Measurements from ENCODE around the gene C2CD2L.
"Not testable (repeated sequence)": the region's sequence is repeated elsewhere in the genome, so short reads cannot be mapped to it uniquely, and the experiment has no call there.

Gene C2CD2L

DNA sequence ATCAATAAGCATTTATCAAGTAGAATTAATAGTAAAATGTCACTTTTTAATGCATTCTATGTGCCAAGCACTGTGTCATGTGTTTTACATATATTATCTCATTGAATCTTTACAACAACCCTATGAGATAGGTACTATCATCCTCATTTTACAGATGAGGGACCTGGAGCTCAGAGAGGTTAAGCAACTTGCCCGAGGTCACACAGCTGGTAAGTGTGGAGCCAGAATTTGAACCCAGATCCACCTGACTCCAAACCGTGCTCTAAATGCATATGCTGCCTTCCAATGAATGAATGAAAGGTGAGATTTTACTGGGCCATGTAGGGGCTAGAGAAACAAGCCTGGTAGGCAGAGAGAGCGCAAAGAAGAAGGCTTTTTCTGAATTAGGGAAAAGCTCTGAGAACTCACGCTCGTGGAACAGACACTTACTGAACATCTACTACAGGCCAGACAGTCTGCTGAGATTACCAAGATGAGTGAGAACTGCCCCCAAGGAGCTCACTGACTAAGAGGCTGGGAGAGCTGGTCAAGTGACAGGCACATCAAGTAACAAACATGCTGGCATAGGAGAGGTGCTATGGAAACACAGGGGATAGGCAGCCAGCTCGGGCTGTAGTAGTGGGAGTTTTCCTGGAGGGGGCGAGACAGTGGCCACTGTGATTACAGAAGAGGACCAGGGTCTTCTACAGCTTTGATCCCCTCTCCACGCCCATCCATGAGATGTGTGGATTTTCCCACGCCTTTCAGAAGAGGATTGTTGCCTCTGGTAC is 46.1 kb downstream of the C2CD2L start:
- DNase-seq: no peak

DNA sequence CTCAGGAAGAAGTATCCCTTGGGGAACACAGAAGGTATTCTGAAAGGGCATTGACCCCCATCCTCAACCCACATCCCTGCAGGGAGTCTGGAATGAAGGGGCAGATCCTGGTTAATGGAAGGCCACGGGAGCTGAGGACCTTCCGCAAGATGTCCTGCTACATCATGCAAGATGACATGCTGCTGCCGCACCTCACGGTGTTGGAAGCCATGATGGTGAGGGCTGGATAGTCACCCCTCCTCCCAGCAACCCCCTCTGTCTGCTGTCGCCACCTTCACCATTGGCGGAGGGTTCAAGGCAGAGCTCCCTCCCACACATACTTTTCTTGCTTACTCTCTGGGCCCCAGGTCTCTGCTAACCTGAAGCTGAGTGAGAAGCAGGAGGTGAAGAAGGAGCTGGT is 47.0 kb downstream of the C2CD2L start:
- no peak for DNase-seq

DNA sequence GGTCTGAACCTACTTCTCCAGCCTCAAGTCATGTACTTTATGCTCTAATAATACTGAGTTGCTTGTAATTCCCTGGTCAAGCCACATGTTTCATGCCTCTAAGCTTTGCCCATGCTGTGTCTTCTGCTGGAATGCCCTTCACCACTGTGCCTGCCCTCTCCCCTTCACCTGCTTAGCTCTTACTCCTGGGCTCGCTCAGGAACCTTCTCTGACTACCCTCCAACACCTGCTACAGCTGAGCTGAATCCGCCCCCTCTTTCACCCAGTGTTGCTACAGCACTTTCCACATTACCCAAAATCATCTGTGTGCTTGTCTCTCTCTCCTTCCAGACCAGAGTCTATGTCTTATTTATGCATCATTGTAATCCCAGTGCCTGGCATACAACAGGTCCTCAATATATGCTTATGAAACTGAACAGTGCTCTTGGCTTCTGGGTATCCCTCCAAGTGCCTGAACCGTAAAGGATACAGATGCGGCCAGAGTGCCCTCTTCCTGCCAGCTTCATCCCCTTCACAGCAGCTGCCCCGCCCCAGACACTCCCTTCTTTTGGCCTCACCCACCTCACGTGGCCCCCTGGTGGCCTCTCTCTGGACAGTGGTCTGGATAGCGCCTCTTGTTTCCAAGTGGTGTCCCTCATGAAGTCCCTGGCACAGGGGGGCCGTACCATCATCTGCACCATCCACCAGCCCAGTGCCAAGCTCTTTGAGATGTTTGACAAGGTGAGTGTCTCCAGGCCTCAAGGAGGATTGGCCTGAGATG is 48.8 kb downstream of the C2CD2L start:
- no peak for DNase-seq

DNA sequence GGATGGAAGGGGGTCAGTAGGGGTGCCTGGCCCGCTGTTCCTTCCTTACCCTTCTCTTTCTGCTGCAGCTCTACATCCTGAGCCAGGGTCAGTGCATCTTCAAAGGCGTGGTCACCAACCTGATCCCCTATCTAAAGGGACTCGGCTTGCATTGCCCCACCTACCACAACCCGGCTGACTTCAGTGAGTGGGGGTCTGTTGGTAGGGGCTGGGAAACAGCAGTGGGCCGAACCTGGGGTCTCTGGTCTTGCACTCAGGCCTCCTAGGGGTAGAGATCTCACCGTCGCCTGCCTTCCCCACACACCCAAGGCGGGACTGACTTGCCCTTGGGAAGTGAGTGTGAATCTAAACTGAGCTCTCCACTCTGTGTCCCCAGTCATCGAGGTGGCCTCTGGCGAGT is 49.4 kb downstream of the C2CD2L start:
- DNase-seq: no peak

DNA sequence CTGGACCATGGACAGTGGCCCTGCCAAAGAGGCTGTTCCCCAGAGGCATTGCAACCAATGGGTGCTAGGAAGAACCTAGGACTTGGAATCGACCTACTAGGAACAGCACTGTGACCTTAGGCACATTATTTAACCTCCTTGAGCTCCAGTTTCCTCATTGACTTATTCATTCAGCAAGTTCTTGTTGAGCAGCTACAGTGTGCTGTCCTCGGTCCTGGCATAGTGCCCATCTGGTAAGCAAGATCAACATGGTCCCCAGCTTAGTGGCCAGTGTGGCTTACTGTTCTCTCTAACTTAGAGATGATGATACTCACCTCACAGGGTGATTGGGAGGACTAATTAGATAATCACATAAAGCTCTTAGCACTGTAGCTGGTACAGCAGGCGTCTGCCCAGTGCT is 49.9 kb downstream of the C2CD2L start:
- DNase-seq: no peak

DNA sequence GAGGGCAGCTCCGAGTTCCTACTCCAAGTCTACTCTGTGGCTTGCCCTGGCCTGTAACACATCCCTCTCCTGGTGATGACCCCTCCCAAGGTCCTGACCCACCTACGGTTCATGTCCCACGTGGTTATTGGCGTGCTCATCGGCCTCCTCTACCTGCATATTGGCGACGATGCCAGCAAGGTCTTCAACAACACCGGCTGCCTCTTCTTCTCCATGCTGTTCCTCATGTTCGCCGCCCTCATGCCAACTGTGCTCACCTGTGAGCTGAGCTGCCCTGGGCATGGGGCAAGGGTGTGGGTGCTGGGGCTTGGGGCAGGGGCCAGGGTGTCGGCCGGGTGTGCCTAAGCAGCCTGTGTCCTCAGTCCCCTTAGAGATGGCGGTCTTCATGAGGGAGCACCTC is 51.3 kb downstream of the C2CD2L start:
- DNase-seq: no peak

DNA sequence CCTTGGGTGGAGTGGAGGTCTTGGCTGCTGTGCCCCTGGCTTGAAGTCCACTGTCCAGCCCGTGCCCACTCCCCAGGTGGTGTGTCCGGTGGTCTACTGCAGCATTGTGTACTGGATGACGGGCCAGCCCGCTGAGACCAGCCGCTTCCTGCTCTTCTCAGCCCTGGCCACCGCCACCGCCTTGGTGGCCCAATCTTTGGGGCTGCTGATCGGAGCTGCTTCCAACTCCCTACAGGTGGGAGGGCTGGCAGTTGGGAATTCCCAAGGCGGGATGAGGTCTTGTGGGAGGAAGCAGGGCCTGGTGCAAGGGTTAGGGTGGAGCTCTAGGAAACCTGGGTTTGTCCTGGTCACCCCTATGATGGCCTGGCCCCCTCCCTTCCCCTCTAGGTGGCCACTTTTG is 53.0 kb downstream of the C2CD2L start:
- no peak for DNase-seq

DNA sequence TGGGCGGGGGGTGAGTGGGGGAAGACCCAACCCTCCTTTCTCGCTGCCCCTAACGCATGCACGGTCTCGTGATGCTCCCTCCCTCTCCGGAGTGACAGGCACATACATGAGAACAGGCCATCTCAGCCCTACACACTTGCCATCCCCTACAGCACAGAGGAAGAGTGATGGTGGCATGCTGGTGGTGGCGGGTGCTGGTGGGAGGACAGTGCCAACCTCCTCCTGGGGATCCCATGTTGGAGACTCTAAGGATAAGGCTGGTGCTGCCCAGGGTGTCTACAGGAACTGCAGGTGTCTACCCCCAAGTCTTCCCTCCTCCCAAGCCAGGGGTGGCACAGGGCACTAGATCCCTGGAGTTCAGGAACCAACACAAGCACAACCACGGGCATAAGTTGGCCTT is 54.7 kb downstream of the C2CD2L start:
- no peak for DNase-seq

DNA sequence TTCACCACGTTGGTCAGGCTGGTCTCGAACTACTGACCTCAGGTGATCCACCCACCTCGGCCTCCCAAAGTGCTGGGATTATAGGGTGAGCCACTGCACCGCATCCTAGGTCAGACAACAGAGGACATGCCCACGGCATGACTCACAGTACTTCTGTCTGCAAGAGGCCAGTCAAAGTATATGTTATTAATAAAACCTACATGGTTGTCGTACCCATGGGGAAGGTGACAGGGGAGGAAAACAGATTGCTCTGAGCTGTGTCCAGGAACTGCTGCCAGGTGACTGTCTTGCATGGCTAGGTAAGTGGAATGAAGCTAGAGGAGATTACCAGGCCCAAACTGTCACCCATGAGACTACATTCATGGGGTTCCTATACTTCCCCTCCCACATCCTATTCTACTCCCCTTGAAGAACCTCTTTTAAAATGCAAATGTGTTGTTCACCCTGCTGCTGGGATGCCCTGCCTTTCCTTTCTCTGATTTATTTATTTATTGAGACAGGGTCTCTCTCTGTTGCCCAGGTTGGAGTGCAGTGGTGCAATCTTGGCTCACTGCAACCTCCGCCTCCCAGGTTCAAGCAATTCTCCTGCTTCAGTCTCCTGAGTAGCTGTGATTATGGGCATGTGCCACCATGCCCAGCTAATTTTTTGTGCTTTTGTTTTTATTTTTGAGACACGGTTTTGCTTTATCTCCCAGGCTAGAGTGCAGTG is 59.4 kb downstream of the C2CD2L start:
- no peak for DNase-seq

DNA sequence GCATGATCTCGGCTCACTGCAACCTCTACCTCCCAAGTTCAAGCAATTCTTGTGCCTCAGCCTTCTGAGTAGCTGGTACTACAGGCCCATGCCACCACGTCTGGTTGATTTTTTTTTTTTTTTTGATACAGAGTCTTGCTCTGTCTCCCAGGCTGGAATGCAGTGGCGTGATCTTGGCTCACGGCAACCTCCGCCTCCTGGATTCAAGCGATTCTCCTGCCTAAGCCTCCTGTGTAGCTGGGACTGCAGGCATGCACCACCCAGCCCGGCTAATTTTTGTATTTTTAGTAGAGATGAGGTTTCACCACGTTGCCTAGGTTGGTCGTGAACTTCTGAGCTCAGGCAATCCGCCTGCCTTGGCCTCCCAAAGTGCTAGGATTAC is 59.9 kb downstream of the C2CD2L start:
- not testable (repeated sequence) for DNase-seq

DNA sequence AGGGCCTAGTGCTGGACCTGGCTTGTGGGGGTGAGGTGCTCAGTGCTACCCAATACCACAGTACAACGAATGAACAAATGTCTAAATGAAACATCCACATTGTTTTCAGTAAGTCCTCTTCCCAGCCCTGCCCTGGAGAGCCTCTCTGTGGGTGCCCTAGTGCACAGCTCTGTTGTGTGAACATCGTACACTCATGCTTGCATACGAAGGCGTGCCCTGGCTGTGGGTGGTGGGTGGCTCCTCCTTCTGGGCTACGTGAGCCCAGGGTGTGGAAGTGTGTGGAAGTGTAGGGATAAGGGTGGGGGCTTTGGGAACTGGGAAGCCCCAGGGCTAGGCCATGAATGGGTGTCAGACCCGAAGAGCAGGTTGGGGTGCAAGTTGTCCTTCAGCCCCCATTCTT is 60.8 kb downstream of the C2CD2L start:
- DNase-seq: no peak

All from midbrain (tissue), 1 donor.